Ishikawa (cell line): Measurements from ENCODE around the gene MON1A.

ENCODE experiments used
- EP300 ChIP-seq: IDR thresholded peaks from 2 replicates; pipeline ENCODE4 v1.6.1; 2012; ENCODE audit warnings: borderline replicate concordance
- FOXM1 ChIP-seq: IDR thresholded peaks from 2 replicates; pipeline ENCODE4 v1.6.1; 2012; ENCODE audit warnings: low read depth, borderline replicate concordance
- RAD21 ChIP-seq: IDR thresholded peaks from 2 replicates; pipeline ENCODE4 v1.6.1; 2012; ENCODE audit warnings: low read depth
- YY1 ChIP-seq: IDR thresholded peaks from 2 replicates; pipeline ENCODE4 v1.6.1; 2012; ENCODE audit warnings: low read depth
- ZBTB7A ChIP-seq: IDR thresholded peaks from 2 replicates; pipeline ENCODE4 v1.6.1; 2012; ENCODE audit warnings: low read depth

GRCh38 chr3:49912881-49913281 lies 16.7 kb downstream of the MON1A start:
- TF ChIP-seq YY1, result no peak
- TF ChIP-seq FOXM1, result no peak
- TF ChIP-seq RAD21, result no peak
- no peak for TF ChIP-seq EP300
- TF ChIP-seq ZBTB7A, result no peak
